Transverse colon (tissue), 4 donors: ENCODE data around the gene PKMYT1.

Experiments
- CTCF ChIP-seq, 5 experiments: fragments of 200-600 bp in 3 of 5; fragments of 450-650 bp in 2 of 5; sonication (generic) in 3 of 5; IDR thresholded peaks; 1 replicate in 2 of 5; 2 replicates in 3 of 5; pipeline ENCODE4 v1.5.1; 2016 to 2017; ENCODE audit warnings: antibody characterized with exemption in 5 of 5, inconsistent platforms in 3 of 5, mild to moderate bottlenecking in 2 of 5, moderate library complexity in 1 of 5
- EP300 ChIP-seq: sonication (generic); formaldehyde crosslinking; IDR thresholded peaks from one replicate; pipeline ENCODE4 v1.6.1; 2017; ENCODE audit warnings: antibody characterized with exemption, low read depth
- POLR2A ChIP-seq: fragments of 450-650 bp; IDR thresholded peaks from one replicate; pipeline ENCODE4 v1.6.1; 2016; ENCODE audit warnings: antibody characterized with exemption, mild to moderate bottlenecking, moderate library complexity
- POLR2AphosphoS5 ChIP-seq, 3 donors: sonication (generic); formaldehyde crosslinking; IDR thresholded peaks; one replicate each; pipeline ENCODE4 v1.6.1; 2016; ENCODE audit warnings: antibody characterized with exemption in 3 of 3

- TF ChIP-seq POLR2A (no peak), CTCF (IDR thresholded peaks at IDR 0.05) (no peak), EP300 (no peak), POLR2AphosphoS5 (IDR thresholded peaks at IDR 0.05) (no peak)
These were observed 45.8 kb downstream of the PKMYT1 start for GRCh38 chr16:2934450-2934849.
